Measurements from ENCODE around the gene MIDN.

DNA sequence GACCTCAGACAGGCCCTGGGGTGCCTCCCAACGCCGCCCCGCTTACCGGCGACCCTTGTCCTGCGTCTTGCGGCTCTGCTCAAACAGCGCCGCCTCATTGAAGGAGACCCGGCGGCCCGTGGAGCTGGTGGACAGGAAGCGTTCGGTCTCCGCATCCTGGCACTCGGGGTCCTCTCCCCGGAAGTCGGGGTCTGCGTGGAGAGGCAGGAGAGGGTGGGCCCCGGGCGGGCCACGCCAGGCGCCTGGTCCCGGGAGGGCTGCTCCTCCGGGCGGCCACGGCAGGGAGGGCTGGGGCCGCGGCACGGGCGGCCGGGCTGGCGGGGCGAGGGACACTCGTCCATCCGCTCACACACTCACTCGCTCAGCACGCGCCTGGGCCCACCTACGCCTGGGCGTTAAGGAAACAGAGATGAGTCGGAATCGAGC, 13.4 kb upstream of the MIDN start:
- TF ChIP-seq POLR2A (IDR thresholded peaks at IDR 0.05; ENCODE audit: low read depth, low read length) (no peak), POLR2AphosphoS5 (IDR thresholded peaks at IDR 0.05; ENCODE audit: low read depth, low read length) (no peak), TAF1 (IDR thresholded peaks at IDR 0.05; ENCODE audit: low read depth, low read length) (no peak), SPI1 (IDR thresholded peaks at IDR 0.05; ENCODE audit: low read depth, low read length) (no peak), POU2F2 (IDR thresholded peaks at IDR 0.05; ENCODE audit: low read depth, low read length) (no peak)

All from GM12891 (cell line).